Keratinocyte (primary cell): ENCODE measurements around the gene CHAMP1.

Experiments
- CTCF ChIP-seq, 3 experiments: IDR thresholded peaks in 1 of 3; conservative IDR thresholded peaks in 1 of 3; optimal IDR thresholded peaks in 1 of 3; 2 replicates in 2 of 3; 3 replicates in 1 of 3; pipeline versions ENCODE3 to v1.5.1; 2011; ENCODE audit warnings: low read length in 3 of 3, mild to moderate bottlenecking in 3 of 3, moderate library complexity in 2 of 3, control low read depth in 1 of 3, inconsistent platforms in 1 of 3; ENCODE audit not compliant: insufficient read depth in 2 of 3; ENCODE audit errors: extremely low read depth in 1 of 3
- EZH2 ChIP-seq: IDR thresholded peaks from one replicate; pipeline ENCODE4 v1.6.1; 2012; ENCODE audit warnings: inconsistent platforms, mild to moderate bottlenecking, low read length, moderate library complexity

GRCh38 chr13:114299604-114300305, 14.5 kb upstream of the CHAMP1 start:
- TF ChIP-seq EZH2: no peak
- no peak for TF ChIP-seq CTCF (optimal IDR thresholded peaks at IDR 0.05 in 1 of 3, IDR thresholded peaks at IDR 0.05 in 1 of 3, conservative IDR thresholded peaks at IDR 0.05 in 1 of 3; ENCODE audit: extremely low read depth in 1 of 3, insufficient read depth in 2 of 3, low read length in 3 of 3)
